Epithelial cell of esophagus (primary cell): ENCODE results near the gene AMZ1.

Experiments used
- DNase-seq: peaks from one replicate; pipeline ENCODE4 v3.0.0; 2010; ENCODE audit warnings: low read depth
- H3K4me3 ChIP-seq: 2 replicates; pipeline ENCODE4 v1.5.1; 2011; ENCODE audit warnings: mild to moderate bottlenecking, low read length, control low read depth
- CTCF ChIP-seq: IDR thresholded peaks from 2 replicates; pipeline ENCODE4 v1.5.1; 2011; ENCODE audit warnings: low read depth, mild to moderate bottlenecking, low read length, control low read depth, inconsistent platforms; ENCODE audit not compliant: insufficient read depth; ENCODE audit errors: missing control alignments

The AMZ1 gene

GRCh38 chr7:2641406-2642393, 46.3 kb upstream of the AMZ1 start:
- peak; percentile 55 for DNase-seq
- no peak for TF ChIP-seq CTCF
- no peak overlapping the region for H3K4me3 ChIP-seq

- no peak for DNase-seq
- peak; percentile 22 for TF ChIP-seq CTCF
- H3K4me3 ChIP-seq = no peak overlapping the region
These were observed 44.4 kb upstream of the AMZ1 start for GRCh38 chr7:2643386-2644219.

- H3K4me3 ChIP-seq = no peak overlapping the region
- no peak for DNase-seq
- TF ChIP-seq CTCF = no peak
These were observed 43.8 kb upstream of the AMZ1 start for GRCh38 chr7:2644220-2644561.

- DNase-seq = no peak
- H3K4me3 ChIP-seq = no peak overlapping the region
- no peak for TF ChIP-seq CTCF
These were observed 43.3 kb upstream of the AMZ1 start for GRCh38 chr7:2644562-2645273.

- H3K4me3 ChIP-seq = no peak overlapping the region
- TF ChIP-seq CTCF = no peak
- no peak for DNase-seq
These were observed 42.6 kb upstream of the AMZ1 start for GRCh38 chr7:2645274-2645868.

- no peak for TF ChIP-seq CTCF
- no peak for DNase-seq
- no peak overlapping the region for H3K4me3 ChIP-seq
These were observed 41.7 kb upstream of the AMZ1 start for GRCh38 chr7:2646336-2646679.
